Measurements from ENCODE around the gene TMEM229B. TPM values are rescaled to one million over a fixed set of nuclear protein-coding genes. Genes with fewer than 3 reads are reported as not detected.

The TMEM229B gene
- total RNA-seq, 2 experiments from 2014 or later = 9.9 to 10.0 TPM

DNA sequence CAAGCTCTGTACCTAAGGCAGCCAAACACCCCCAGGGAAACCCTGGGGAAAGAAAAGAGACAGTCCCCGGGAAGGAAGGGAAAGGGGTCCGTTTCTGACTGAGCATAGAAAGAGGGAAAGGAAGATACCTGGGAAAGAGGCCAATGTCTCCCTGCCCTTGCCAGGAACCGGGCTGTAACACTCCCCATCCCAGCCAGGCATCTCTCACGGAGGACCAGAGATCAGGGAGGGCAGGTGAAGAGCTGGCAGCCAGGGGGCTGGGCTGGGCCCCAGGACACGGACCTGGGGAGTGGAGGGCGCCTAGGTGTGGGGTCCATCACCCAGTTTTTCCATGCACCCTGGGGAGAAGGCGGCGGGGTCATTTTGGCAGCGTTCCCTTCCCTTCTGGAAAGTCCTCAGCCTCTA is 25.7 kb upstream of the TMEM229B start:
- ATAC-seq (no peak), DNase-seq (no peak)
- ChIA-PET POLR2A (no interaction called here), CTCF (interaction anchor here (1.2 to 1.9 kb wide), 5 partner anchors 9 to 87 kb away, joined by 3 to 8 read pairs (median 4); no protein-coding TSS in a partner anchor)
- H3K36me3 Mint-ChIP-seq (ENCODE audit: low read depth) = no peaks in the 10 kb centered on the region
- H3K4me1 Mint-ChIP-seq (ENCODE audit: low read depth) = peaks cover 23% of the 10 kb centered on the region
- peak overlapping the region; percentile 52 for H3K27ac Mint-ChIP-seq
- H3K4me3 Mint-ChIP-seq = peak overlapping the region; percentile 80
- peaks cover 31% of the 10 kb centered on the region for H3K27me3 Mint-ChIP-seq (ENCODE audit: low read depth)
- no peaks in the 10 kb centered on the region for H3K9me3 Mint-ChIP-seq (ENCODE audit: insufficient read depth)

DNA sequence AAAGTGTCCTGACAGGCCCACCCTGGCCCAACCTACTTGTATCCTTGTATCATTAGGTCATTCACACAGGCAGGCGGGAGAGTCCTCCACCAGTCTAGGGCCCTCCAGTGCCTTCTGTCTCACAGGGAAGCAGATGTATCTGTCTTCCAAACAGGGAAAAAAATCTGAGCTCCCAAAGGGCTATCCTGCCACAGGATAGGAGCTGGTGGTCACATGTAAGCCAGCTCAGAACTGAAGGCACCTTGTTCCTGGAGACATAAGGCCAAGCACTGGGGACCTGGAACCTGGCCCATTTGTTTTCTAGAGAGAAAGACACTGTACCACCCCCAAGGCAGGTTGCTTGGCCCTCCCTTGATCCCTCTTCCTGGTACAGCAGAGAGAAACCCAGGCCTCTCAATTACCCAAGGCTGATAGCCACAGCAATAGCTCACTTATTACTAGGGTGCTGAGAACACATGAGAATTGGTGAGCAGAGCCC is 25.1 kb upstream of the TMEM229B start:
- Mint-ChIP-seq H3K9me3 (ENCODE audit: insufficient read depth) (no peaks in the 10 kb centered on the region), H3K27me3 (ENCODE audit: low read depth) (peaks cover 31% of the 10 kb centered on the region), H3K4me1 (ENCODE audit: low read depth) (peaks cover 23% of the 10 kb centered on the region), H3K36me3 (ENCODE audit: low read depth) (no peaks in the 10 kb centered on the region), H3K27ac (peak overlapping the region; percentile 52), H3K4me3 (peak overlapping the region; percentile 80)
- DNase-seq (no peak), ATAC-seq (no peak)
- POLR2A ChIA-PET = no interaction called here
- CTCF ChIA-PET = interaction anchor here (0.6 to 1.9 kb wide), 8 partner anchors 8 to 191 kb away, joined by 3 to 8 read pairs (median 4); no protein-coding TSS in a partner anchor

DNA sequence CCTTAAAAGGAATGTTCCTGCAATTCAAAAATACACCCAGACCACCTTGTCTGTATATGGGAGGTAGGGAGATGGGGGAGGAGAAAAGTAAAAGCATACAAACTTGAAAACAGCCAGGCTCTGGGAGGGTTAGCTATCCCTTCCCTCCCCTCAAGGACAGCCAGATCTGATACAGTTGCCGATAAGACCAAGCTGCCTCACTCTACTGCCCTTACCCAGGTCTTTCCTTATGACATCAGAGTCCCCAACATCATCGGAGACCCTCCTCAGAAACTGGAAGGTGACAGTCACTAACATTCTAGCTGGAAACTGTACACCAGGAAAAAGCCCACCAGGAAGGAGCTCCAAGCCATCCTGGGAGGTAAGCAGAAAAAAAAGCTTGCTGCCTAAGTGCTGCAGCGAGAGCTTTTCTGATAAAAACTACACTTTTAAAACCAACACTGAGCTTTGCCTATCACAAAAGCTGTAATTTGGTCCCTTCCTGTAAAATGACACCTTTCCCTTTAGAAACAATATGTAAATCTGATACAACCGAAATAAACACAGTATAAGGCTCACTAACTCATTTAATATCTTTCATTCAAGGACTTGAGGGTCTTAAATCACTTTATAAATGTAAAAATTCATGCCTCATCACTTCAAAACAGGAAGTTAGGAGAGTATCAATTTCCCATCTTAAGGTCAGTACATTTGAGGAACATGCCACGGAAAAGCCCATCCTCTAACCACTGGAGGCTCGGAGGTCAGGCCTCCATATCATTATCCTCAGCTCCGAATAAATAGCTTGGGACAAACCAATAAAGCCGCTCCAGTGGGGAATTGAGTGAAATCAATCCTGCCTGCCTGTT is 24.2 kb upstream of the TMEM229B start:
- Mint-ChIP-seq H3K9me3 (ENCODE audit: insufficient read depth) (no peaks in the 10 kb centered on the region), H3K4me1 (ENCODE audit: low read depth) (peaks cover 23% of the 10 kb centered on the region), H3K27ac (no peak overlapping the region), H3K27me3 (ENCODE audit: low read depth) (peaks cover 30% of the 10 kb centered on the region), H3K4me3 (no peak overlapping the region), H3K36me3 (ENCODE audit: low read depth) (no peaks in the 10 kb centered on the region)
- no peak for DNase-seq
- ChIA-PET CTCF (interaction anchor here (1.2 to 3.9 kb wide), 5 partner anchors 13 to 192 kb away, joined by 3 to 26 read pairs (median 7); no protein-coding TSS in a partner anchor), POLR2A (interaction anchor here (0.6 to 0.8 kb wide), 3 partner anchors 9 to 103 kb away, joined by 3 read pairs; no protein-coding TSS in a partner anchor)
- no peak for ATAC-seq

GRCh38 chr14:67510836-67511235 is 22.3 kb upstream of the TMEM229B start:
- ChIA-PET CTCF (interaction anchor here (0.6 to 3.9 kb wide), 2 partner anchors 10 to 15 kb away, joined by 3 to 26 read pairs; no protein-coding TSS in a partner anchor), POLR2A (no interaction called here)
- H3K27me3 Mint-ChIP-seq (ENCODE audit: low read depth) = peaks cover 21% of the 10 kb centered on the region
- peaks cover 15% of the 10 kb centered on the region for H3K4me1 Mint-ChIP-seq (ENCODE audit: low read depth)
- no peak overlapping the region for H3K4me3 Mint-ChIP-seq
- H3K9me3 Mint-ChIP-seq (ENCODE audit: insufficient read depth) = no peaks in the 10 kb centered on the region
- DNase-seq = no peak
- no peak for ATAC-seq
- no peaks in the 10 kb centered on the region for H3K36me3 Mint-ChIP-seq (ENCODE audit: low read depth)
- H3K27ac Mint-ChIP-seq = no peak overlapping the region

- POLR2A ChIA-PET = no interaction called here
- ATAC-seq = no peak
- no peak for DNase-seq
- Mint-ChIP-seq H3K9me3 (ENCODE audit: insufficient read depth) (no peaks in the 10 kb centered on the region), H3K4me1 (ENCODE audit: low read depth) (peaks cover 10% of the 10 kb centered on the region), H3K27ac (no peak overlapping the region), H3K27me3 (ENCODE audit: low read depth) (peaks cover 21% of the 10 kb centered on the region), H3K36me3 (ENCODE audit: low read depth) (no peaks in the 10 kb centered on the region), H3K4me3 (no peak overlapping the region)
- CTCF ChIA-PET = interaction anchor here (0.6 to 3.9 kb wide), 3 partner anchors 11 to 45 kb away, joined by 3 to 26 read pairs (median 3); no protein-coding TSS in a partner anchor
These were observed 21.6 kb upstream of the TMEM229B start for GRCh38 chr14:67510121-67510520.

DNA sequence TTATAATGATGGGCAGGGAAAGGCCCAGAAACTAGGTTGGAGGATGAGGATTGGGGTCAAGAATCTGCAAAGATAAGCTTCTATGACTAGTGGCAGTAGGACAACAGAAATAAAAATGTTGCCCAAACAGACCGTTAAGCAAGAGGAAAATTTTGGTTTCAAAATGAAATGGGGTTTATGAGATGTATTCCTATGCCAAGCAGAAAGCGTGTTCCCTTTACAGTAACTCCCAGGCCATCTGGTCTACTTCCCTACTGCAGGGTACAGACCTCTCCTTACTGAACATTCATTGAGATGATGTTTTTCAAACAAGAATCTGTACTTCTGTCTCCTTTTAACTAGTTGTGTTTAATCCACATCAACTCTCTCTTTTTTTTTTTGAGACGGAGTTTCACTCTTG is 20.4 kb upstream of the TMEM229B start:
- ChIA-PET POLR2A (no interaction called here), CTCF (interaction anchor here (1.2 to 1.8 kb wide), 2 partner anchors 22 to 62 kb away, joined by 3 to 7 read pairs; no protein-coding TSS in a partner anchor)
- ATAC-seq (no peak), DNase-seq (no peak)
- Mint-ChIP-seq H3K4me1 (ENCODE audit: low read depth) (peaks cover 4% of the 10 kb centered on the region), H3K4me3 (no peak overlapping the region), H3K36me3 (ENCODE audit: low read depth) (no peaks in the 10 kb centered on the region), H3K27me3 (ENCODE audit: low read depth) (peaks cover 21% of the 10 kb centered on the region), H3K9me3 (ENCODE audit: insufficient read depth) (no peaks in the 10 kb centered on the region), H3K27ac (no peak overlapping the region)

DNA sequence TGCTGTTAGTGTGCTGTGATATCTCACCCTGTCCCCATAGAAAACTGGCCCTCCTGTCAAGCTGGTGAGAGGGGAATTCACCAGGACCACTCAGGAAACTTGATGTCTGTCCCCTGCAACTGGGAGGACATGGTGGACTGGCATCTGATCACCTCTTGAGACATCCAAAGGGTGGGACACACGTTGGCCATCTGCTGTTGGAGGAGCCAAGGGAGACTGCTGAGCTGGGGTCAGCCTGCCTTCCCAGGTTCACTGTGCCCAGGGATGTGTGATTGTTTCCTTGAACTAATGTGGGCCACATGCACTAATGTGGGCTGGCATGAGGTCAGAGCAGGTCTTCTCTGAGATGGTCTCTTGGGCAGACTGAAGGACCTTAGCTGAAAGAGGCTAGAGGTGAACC is 16.7 kb upstream of the TMEM229B start:
- Mint-ChIP-seq H3K36me3 (ENCODE audit: low read depth) (no peaks in the 10 kb centered on the region), H3K27me3 (ENCODE audit: low read depth) (peaks cover 9% of the 10 kb centered on the region), H3K4me1 (ENCODE audit: low read depth) (no peaks in the 10 kb centered on the region), H3K9me3 (ENCODE audit: insufficient read depth) (no peaks in the 10 kb centered on the region), H3K4me3 (no peak overlapping the region), H3K27ac (no peak overlapping the region)
- ChIA-PET CTCF (interaction anchor here (1.0 to 1.7 kb wide), 2 partner anchors 9 to 39 kb away, joined by 3 to 5 read pairs; no protein-coding TSS in a partner anchor), POLR2A (no interaction called here)
- ATAC-seq (no peak), DNase-seq (no peak)

DNA sequence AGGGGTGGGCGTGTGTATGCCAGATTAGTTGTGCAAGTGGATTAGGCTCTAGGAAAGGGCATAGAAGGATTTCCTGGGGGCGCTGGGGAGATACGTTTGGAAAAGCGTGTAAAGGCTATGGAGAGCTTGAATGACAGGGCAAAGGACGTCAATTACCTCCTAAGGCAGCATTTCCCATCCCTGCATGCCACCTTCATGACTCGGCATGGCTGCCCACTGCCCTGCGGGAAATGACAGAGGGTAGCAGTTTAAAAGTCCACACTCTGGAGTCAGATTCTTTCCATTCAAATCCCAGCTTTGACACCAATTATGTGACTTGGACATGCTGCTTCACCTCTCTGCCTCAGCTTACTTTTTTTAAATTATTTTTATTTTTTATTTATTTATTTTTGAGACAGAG is 14.8 kb upstream of the TMEM229B start:
- no peak for ATAC-seq
- no peak overlapping the region for H3K27ac Mint-ChIP-seq
- H3K36me3 Mint-ChIP-seq (ENCODE audit: low read depth) = no peaks in the 10 kb centered on the region
- no peak for DNase-seq
- CTCF ChIA-PET = no interaction called here
- peaks cover 10% of the 10 kb centered on the region for H3K27me3 Mint-ChIP-seq (ENCODE audit: low read depth)
- POLR2A ChIA-PET = interaction anchor here (1.1 kb wide), 1 partner anchor 9 kb away, joined by 3 read pairs; no protein-coding TSS in a partner anchor
- peaks cover under 1% of the 10 kb centered on the region for H3K4me1 Mint-ChIP-seq (ENCODE audit: low read depth)
- no peaks in the 10 kb centered on the region for H3K9me3 Mint-ChIP-seq (ENCODE audit: insufficient read depth)
- no peak overlapping the region for H3K4me3 Mint-ChIP-seq

GRCh38 chr14:67502867-67503266 is 14.3 kb upstream of the TMEM229B start:
- peaks cover 5% of the 10 kb centered on the region for H3K4me1 Mint-ChIP-seq (ENCODE audit: low read depth)
- no peaks in the 10 kb centered on the region for H3K36me3 Mint-ChIP-seq (ENCODE audit: low read depth)
- H3K9me3 Mint-ChIP-seq (ENCODE audit: insufficient read depth) = no peaks in the 10 kb centered on the region
- DNase-seq (no peak), ATAC-seq (no peak)
- ChIA-PET POLR2A (no interaction called here), CTCF (no interaction called here)
- peaks cover 6% of the 10 kb centered on the region for H3K27me3 Mint-ChIP-seq (ENCODE audit: low read depth)
- no peak overlapping the region for H3K4me3 Mint-ChIP-seq
- H3K27ac Mint-ChIP-seq = no peak overlapping the region

DNA sequence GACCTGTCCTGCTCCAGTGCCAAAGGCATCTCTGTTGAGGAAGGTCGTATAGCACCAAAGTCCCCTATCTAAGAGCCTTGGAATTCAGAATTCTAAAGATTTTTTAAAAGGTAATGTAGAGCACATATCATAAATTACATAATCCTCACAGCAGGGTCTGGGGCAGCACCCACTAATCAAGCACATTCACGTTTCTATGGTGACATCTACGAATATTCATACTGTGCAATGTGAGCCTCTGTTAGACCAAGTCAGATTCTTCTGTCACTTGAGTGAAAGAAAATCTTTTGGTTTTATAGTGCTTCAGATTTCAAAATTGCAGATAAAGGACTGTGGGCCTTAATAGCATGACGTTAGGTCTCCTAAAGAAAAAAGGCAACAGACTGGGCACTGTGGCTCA is 13.1 kb upstream of the TMEM229B start:
- Mint-ChIP-seq H3K4me1 (ENCODE audit: low read depth) (peaks cover 17% of the 10 kb centered on the region), H3K4me3 (no peak overlapping the region), H3K27ac (no peak overlapping the region), H3K27me3 (ENCODE audit: low read depth) (peaks cover 6% of the 10 kb centered on the region), H3K9me3 (ENCODE audit: insufficient read depth) (no peaks in the 10 kb centered on the region), H3K36me3 (ENCODE audit: low read depth) (no peaks in the 10 kb centered on the region)
- ChIA-PET CTCF (no interaction called here), POLR2A (no interaction called here)
- DNase-seq (no peak), ATAC-seq (no peak)

- H3K9me3 Mint-ChIP-seq (ENCODE audit: insufficient read depth) = no peaks in the 10 kb centered on the region
- POLR2A ChIA-PET = no interaction called here
- CTCF ChIA-PET = no interaction called here
- no peak for DNase-seq
- no peak overlapping the region for H3K4me3 Mint-ChIP-seq
- no peak overlapping the region for H3K27ac Mint-ChIP-seq
- peaks cover 17% of the 10 kb centered on the region for H3K4me1 Mint-ChIP-seq (ENCODE audit: low read depth)
- no peak for ATAC-seq
- H3K36me3 Mint-ChIP-seq (ENCODE audit: low read depth) = no peaks in the 10 kb centered on the region
- H3K27me3 Mint-ChIP-seq (ENCODE audit: low read depth) = peaks cover 6% of the 10 kb centered on the region
These were observed 12.5 kb upstream of the TMEM229B start for GRCh38 chr14:67500981-67501380.

- Mint-ChIP-seq H3K9me3 (ENCODE audit: insufficient read depth) (peaks cover 19% of the 10 kb centered on the region), H3K27ac (peak overlapping the region; percentile 41), H3K4me3 (no peak overlapping the region), H3K27me3 (ENCODE audit: low read depth) (peaks cover 6% of the 10 kb centered on the region), H3K4me1 (ENCODE audit: low read depth) (peaks cover 21% of the 10 kb centered on the region), H3K36me3 (ENCODE audit: low read depth) (peaks cover 13% of the 10 kb centered on the region)
- DNase-seq (peak; percentile 32), ATAC-seq (peak; percentile 60)
- CTCF ChIA-PET = no interaction called here
- POLR2A ChIA-PET = no interaction called here
These were observed 9.2 kb upstream of the TMEM229B start for GRCh38 chr14:67497716-67498115.

Measured in activated CD8-positive, alpha-beta T cell treated with anti-CD3 and anti-CD28 coated beads, Interleukin-2, amount 10 ng/mL, durations not matched to agents 7 days and 5 days (primary cell).